Measurements from ENCODE around the gene CCDC88C.

GRCh38 chr14:91379579-91379932 is 38.1 kb downstream of the CCDC88C start:
- TF ChIP-seq EP300 (IDR thresholded peaks at IDR 0.05) (no peak), CTCF (IDR thresholded peaks at IDR 0.05) (no peak), POLR2A (IDR thresholded peaks at IDR 0.05) (no peak)
